Measurements from ENCODE around the gene EBF3.

- no peak for TF ChIP-seq CTCF (IDR thresholded peaks at IDR 0.05)
- TF ChIP-seq EZH2 (IDR thresholded peaks at IDR 0.05) = no peak
Observed at GRCh38 chr10:129866894-129867293, 97.2 kb downstream of the EBF3 start.
